Limb (tissue), 2 donors: ENCODE data around the gene IRAK4.
A peak's percentile ranks its signal among the peaks of the same experiment; 100 is the strongest.

Experiments used
- DNase-seq, 2 donors: peaks; one replicate each; pipeline ENCODE4 v3.0.0-alpha.2; 2016; ENCODE audit errors: extremely low spot score in 2 of 2

IRAK4 gene

GRCh38 chr12:43766291-43766690 is 7.5 kb downstream of the IRAK4 start:
- DNase-seq: no peak

- peak in 1 of 2 donors; percentile 43 for DNase-seq
Measured at GRCh38 chr12:43776498-43776897, 17.7 kb downstream of the IRAK4 start.

GRCh38 chr12:43786899-43787693 is 28.3 kb downstream of the IRAK4 start:
- DNase-seq: no peak

- peak in 1 of 2 donors; percentile 23 for DNase-seq
Measured at GRCh38 chr12:43789941-43790340, 31.2 kb downstream of the IRAK4 start.

- no peak for DNase-seq
Measured at GRCh38 chr12:43795716-43796280, 37.0 kb downstream of the IRAK4 start.

GRCh38 chr12:43797561-43798217 is 38.9 kb downstream of the IRAK4 start:
- DNase-seq: no peak

- DNase-seq: peak in 1 of 2 donors; percentile 34
Measured at GRCh38 chr12:43805149-43805859, 46.6 kb downstream of the IRAK4 start.

- DNase-seq: peak; percentile 87 to 96
Measured at GRCh38 chr12:43805860-43806736, 47.3 kb downstream of the IRAK4 start, which contains the start of gene TWF1. Gene TWF1, minus strand, starts transcription at chr12:43806317. Its CDS starts 72 bp downstream, at chr12:43806245.

- DNase-seq: no peak
Measured at GRCh38 chr12:43806737-43807072, 48.0 kb downstream of the IRAK4 start.

GRCh38 chr12:43807386-43807785 is 48.6 kb downstream of the IRAK4 start:
- DNase-seq: no peak

- no peak for DNase-seq
Measured at GRCh38 chr12:43812057-43812456, 53.3 kb downstream of the IRAK4 start.

- no peak for DNase-seq
Measured at GRCh38 chr12:43812926-43813325, 54.2 kb downstream of the IRAK4 start.

- no peak for DNase-seq
Measured at GRCh38 chr12:43815416-43815815, 56.7 kb downstream of the IRAK4 start.

- DNase-seq: no peak
Measured at GRCh38 chr12:43816168-43816567, 57.4 kb downstream of the IRAK4 start.

GRCh38 chr12:43824207-43824775 is 65.5 kb downstream of the IRAK4 start:
- DNase-seq: no peak

- no peak for DNase-seq
Measured at GRCh38 chr12:43826681-43827080, 67.9 kb downstream of the IRAK4 start.

- DNase-seq: no peak
Measured at GRCh38 chr12:43827093-43827492, 68.3 kb downstream of the IRAK4 start.

GRCh38 chr12:43832463-43833168 is 73.9 kb downstream of the IRAK4 start:
- DNase-seq: no peak

GRCh38 chr12:43835264-43835655 is 76.5 kb downstream of the IRAK4 start:
- DNase-seq: peak in 1 of 2 donors; percentile 12
